ACC112 (cell line): Measurements from ENCODE around the gene IL20.

Experiments
- H2AFZ ChIP-seq: fragments of 200-600 bp; sonication (generic); one replicate; pipeline ENCODE4 v1.6.0; 2017; ENCODE audit warnings: antibody characterized with exemption, low read length; ENCODE audit not compliant: unreplicated experiment
- H3K27ac ChIP-seq: fragments of 200-600 bp; sonication (generic); 2 replicates; pipeline ENCODE4 v1.5.1; 2014; ENCODE audit warnings: low read depth, mild to moderate bottlenecking, antibody characterized with exemption, low read length, moderate library complexity
- H3K27me3 ChIP-seq: fragments of 200-600 bp; sonication (generic); 2 replicates; pipeline ENCODE4 v1.6.1; 2014; ENCODE audit warnings: mild to moderate bottlenecking, antibody characterized with exemption, low read length, moderate library complexity, mixed read lengths; ENCODE audit not compliant: insufficient read depth
- H3K36me3 ChIP-seq: fragments of 200-600 bp; sonication (generic); 2 replicates; pipeline ENCODE4 v1.6.1; 2016; ENCODE audit warnings: mild to moderate bottlenecking, antibody characterized with exemption, low read length, moderate library complexity, mixed read lengths; ENCODE audit not compliant: insufficient read depth
- H3K4me1 ChIP-seq: fragments of 200-600 bp; sonication (generic); one replicate; pipeline ENCODE4 v1.6.1; 2016; ENCODE audit warnings: low read length, mixed read lengths; ENCODE audit not compliant: insufficient read depth, unreplicated experiment, control insufficient read depth
- H3K4me3 ChIP-seq: fragments of 200-600 bp; sonication (generic); 2 replicates; pipeline ENCODE4 v1.5.1; 2014; ENCODE audit warnings: mild to moderate bottlenecking, low read depth, low read length
- H3K79me2 ChIP-seq: fragments of 200-600 bp; sonication (generic); one replicate; pipeline ENCODE4 v1.6.0; 2016; ENCODE audit warnings: low read length; ENCODE audit not compliant: control insufficient read depth, unreplicated experiment, insufficient read depth

The IL20 gene

GRCh38 chr1:206831650-206832049 lies 33.8 kb upstream of the IL20 start:
- Histone ChIP-seq H3K36me3 (no peaks in the 10 kb centered on the region), H3K27me3 (peaks cover 62% of the 10 kb centered on the region), H3K27ac (no peak overlapping the region), H3K4me1 (no peaks in the 10 kb centered on the region), H3K4me3 (no peak overlapping the region), H3K79me2 (no peaks in the 10 kb centered on the region), H2AFZ (no peak overlapping the region)

GRCh38 chr1:206832352-206832880 lies 33.0 kb upstream of the IL20 start:
- H3K27me3 ChIP-seq = peaks cover 70% of the 10 kb centered on the region
- H3K27ac ChIP-seq = no peak overlapping the region
- H2AFZ ChIP-seq = no peak overlapping the region
- no peaks in the 10 kb centered on the region for H3K79me2 ChIP-seq
- no peak overlapping the region for H3K4me3 ChIP-seq
- H3K4me1 ChIP-seq = no peaks in the 10 kb centered on the region
- H3K36me3 ChIP-seq = no peaks in the 10 kb centered on the region

- no peak overlapping the region for H2AFZ ChIP-seq
Measured at GRCh38 chr1:206833106-206833680, 32.2 kb upstream of the IL20 start.

GRCh38 chr1:206833801-206834200 lies 31.6 kb upstream of the IL20 start:
- Histone ChIP-seq H3K27me3 (peaks cover 84% of the 10 kb centered on the region), H3K4me1 (no peaks in the 10 kb centered on the region), H3K36me3 (no peaks in the 10 kb centered on the region), H2AFZ (no peak overlapping the region), H3K79me2 (no peaks in the 10 kb centered on the region), H3K4me3 (no peak overlapping the region), H3K27ac (no peak overlapping the region)

More at GRCh38 chr1:206833106-206833680, 32.2 kb upstream of the IL20 start:
- no peak overlapping the region for H3K27ac ChIP-seq
- no peaks in the 10 kb centered on the region for H3K36me3 ChIP-seq
- no peaks in the 10 kb centered on the region for H3K4me1 ChIP-seq
- peaks cover 78% of the 10 kb centered on the region for H3K27me3 ChIP-seq
- H3K79me2 ChIP-seq = no peaks in the 10 kb centered on the region
- no peak overlapping the region for H3K4me3 ChIP-seq

GRCh38 chr1:206834217-206834616 lies 31.2 kb upstream of the IL20 start:
- Histone ChIP-seq H3K4me3 (no peak overlapping the region), H3K27ac (no peak overlapping the region), H3K27me3 (peaks cover 86% of the 10 kb centered on the region), H3K36me3 (no peaks in the 10 kb centered on the region), H2AFZ (no peak overlapping the region), H3K4me1 (no peaks in the 10 kb centered on the region), H3K79me2 (no peaks in the 10 kb centered on the region)

GRCh38 chr1:206834711-206835110 lies 30.7 kb upstream of the IL20 start:
- no peaks in the 10 kb centered on the region for H3K36me3 ChIP-seq
- H3K27ac ChIP-seq = no peak overlapping the region
- H3K27me3 ChIP-seq = peaks cover 82% of the 10 kb centered on the region
- no peak overlapping the region for H3K4me3 ChIP-seq
- H3K4me1 ChIP-seq = no peaks in the 10 kb centered on the region
- no peak overlapping the region for H2AFZ ChIP-seq
- H3K79me2 ChIP-seq = no peaks in the 10 kb centered on the region

- no peaks in the 10 kb centered on the region for H3K36me3 ChIP-seq
- H3K4me3 ChIP-seq = no peak overlapping the region
- H2AFZ ChIP-seq = no peak overlapping the region
- H3K27ac ChIP-seq = no peak overlapping the region
- peaks cover 3% of the 10 kb centered on the region for H3K4me1 ChIP-seq
- no peaks in the 10 kb centered on the region for H3K79me2 ChIP-seq
- H3K27me3 ChIP-seq = peaks cover 79% of the 10 kb centered on the region
Measured at GRCh38 chr1:206835186-206835585, 30.2 kb upstream of the IL20 start.

- Histone ChIP-seq H3K27ac (no peak overlapping the region), H3K4me1 (peaks cover 3% of the 10 kb centered on the region), H3K36me3 (no peaks in the 10 kb centered on the region), H3K4me3 (no peak overlapping the region), H3K79me2 (no peaks in the 10 kb centered on the region), H2AFZ (no peak overlapping the region), H3K27me3 (peaks cover 73% of the 10 kb centered on the region)
Measured at GRCh38 chr1:206836111-206836510, 29.3 kb upstream of the IL20 start.

GRCh38 chr1:206839006-206839560 lies 26.3 kb upstream of the IL20 start:
- Histone ChIP-seq H2AFZ (no peak overlapping the region), H3K27me3 (peaks cover 55% of the 10 kb centered on the region), H3K36me3 (no peaks in the 10 kb centered on the region), H3K27ac (no peak overlapping the region), H3K4me1 (peaks cover 3% of the 10 kb centered on the region), H3K4me3 (no peak overlapping the region), H3K79me2 (no peaks in the 10 kb centered on the region)

- no peak overlapping the region for H3K4me3 ChIP-seq
- no peak overlapping the region for H2AFZ ChIP-seq
- no peaks in the 10 kb centered on the region for H3K36me3 ChIP-seq
- H3K4me1 ChIP-seq = peaks cover 3% of the 10 kb centered on the region
- H3K79me2 ChIP-seq = no peaks in the 10 kb centered on the region
- no peak overlapping the region for H3K27ac ChIP-seq
- H3K27me3 ChIP-seq = peaks cover 48% of the 10 kb centered on the region
Measured at GRCh38 chr1:206839857-206840256, 25.6 kb upstream of the IL20 start.

GRCh38 chr1:206841609-206842323 lies 23.7 kb upstream of the IL20 start:
- no peak overlapping the region for H3K27ac ChIP-seq
- H2AFZ ChIP-seq = no peak overlapping the region
- peaks cover 3% of the 10 kb centered on the region for H3K4me1 ChIP-seq
- H3K36me3 ChIP-seq = no peaks in the 10 kb centered on the region
- no peak overlapping the region for H3K4me3 ChIP-seq
- peaks cover 31% of the 10 kb centered on the region for H3K27me3 ChIP-seq
- H3K79me2 ChIP-seq = no peaks in the 10 kb centered on the region
